Fibroblast of lung (primary cell): ENCODE data around the gene CAPN14. TPM values are rescaled to one million over a fixed set of nuclear protein-coding genes. Genes with fewer than 3 reads are reported as not detected.

Experiments used
- DNase-seq, 2 donors: peaks; one replicate each; pipeline versions ENCODE4 v3.0.0 to v3.0.0-alpha.2; 2010; ENCODE audit warnings: low read depth in 2 of 2
- H2AFZ ChIP-seq: 2 replicates; pipeline ENCODE4 v1.5.1; 2012; ENCODE audit warnings: low read length, control low read depth, inconsistent platforms
- H3K27ac ChIP-seq: 2 replicates; pipeline ENCODE4 v1.5.1; 2011; ENCODE audit warnings: low read length, control low read depth; ENCODE audit not compliant: insufficient read depth
- H3K27me3 ChIP-seq: 2 replicates; pipeline ENCODE4 v1.5.1; 2011; ENCODE audit warnings: mild to moderate bottlenecking, low read length; ENCODE audit not compliant: control insufficient read depth, insufficient read depth
- H3K36me3 ChIP-seq: 2 replicates; pipeline ENCODE4 v1.5.1; 2011; ENCODE audit warnings: low read length; ENCODE audit not compliant: control insufficient read depth, insufficient read depth
- H3K4me1 ChIP-seq: 2 replicates; pipeline ENCODE4 v1.5.1; 2011; ENCODE audit warnings: low read length; ENCODE audit not compliant: control insufficient read depth, insufficient read depth; ENCODE audit errors: extremely low read depth
- H3K4me2 ChIP-seq: 2 replicates; pipeline ENCODE4 v1.5.1; 2011; ENCODE audit warnings: low read length, control low read depth; ENCODE audit not compliant: insufficient read depth; ENCODE audit errors: extremely low read depth
- H3K4me3 ChIP-seq, 4 experiments: fragments of 200-600 bp in 1 of 4; sonication (generic) in 1 of 4; replicated peaks in 1 of 4; 2 replicates each; pipeline ENCODE4 v1.5.1; 2011 to 2016; ENCODE audit warnings: low read length in 4 of 4, low read depth in 3 of 4, mild to moderate bottlenecking in 3 of 4, control low read depth in 2 of 4, inconsistent platforms in 1 of 4, mixed read lengths in 1 of 4; ENCODE audit not compliant: insufficient read depth in 1 of 4; ENCODE audit errors: control extremely low read depth in 1 of 4
- H3K79me2 ChIP-seq: 2 replicates; pipeline ENCODE4 v1.5.1; 2012; ENCODE audit warnings: mild to moderate bottlenecking, low read length, inconsistent platforms; ENCODE audit not compliant: control insufficient read depth, insufficient read depth
- H3K9ac ChIP-seq: 2 replicates; pipeline ENCODE4 v1.5.1; 2011; ENCODE audit warnings: mild to moderate bottlenecking, low read length, control low read depth; ENCODE audit not compliant: insufficient read depth
- H3K9me3 ChIP-seq: 2 replicates; pipeline ENCODE4 v1.5.1; 2012; ENCODE audit warnings: low read depth, low read length; ENCODE audit not compliant: control insufficient read depth, insufficient read depth
- H4K20me1 ChIP-seq: 2 replicates; pipeline ENCODE4 v1.5.1; 2011; ENCODE audit warnings: low read length; ENCODE audit not compliant: control insufficient read depth, insufficient read depth; ENCODE audit errors: extremely low read depth
- EZH2 ChIP-seq: IDR thresholded peaks from 2 replicates; pipeline ENCODE4 v1.5.1; 2012; ENCODE audit warnings: low read length, control low read depth, mild to moderate bottlenecking; ENCODE audit errors: missing control alignments
- polyA plus RNA-seq, 2 donors: library from polyadenylated mRNA; depleted of rRNA in 1 of 2; stranded (reverse) in 1 of 2; unstranded in 1 of 2; fragments of >200 nt; gene quantifications; 2 replicates each; pipeline ENCODE4 v1.2.1, GENCODE V29; 2011 to 2012; ENCODE audit warnings: missing spikeins in 1 of 2
- total RNA-seq: library from RNA; depleted of rRNA; stranded (reverse); fragments of >200 nt; gene quantifications from 2 replicates; pipeline ENCODE4 v1.2.1, GENCODE V29; 2014
- TF ChIP-seq, protein P1 (sequence below), 2 donors: IDR thresholded peaks in 1 of 2; conservative IDR thresholded peaks in 1 of 2; 1 replicate in 1 of 2; 2 replicates in 1 of 2; pipeline ENCODE4 v1.5.1; 2011 to 2012; ENCODE audit warnings: low read length in 2 of 2, control low read depth in 1 of 2, inconsistent platforms in 1 of 2, low read depth in 1 of 2, mild to moderate bottlenecking in 1 of 2

Gene CAPN14
- total and polyA plus RNA-seq, 2 donors (not counting 1 experiment from before 2014, with no cell fraction given) = 0.05 to 0.17 TPM

DNA sequence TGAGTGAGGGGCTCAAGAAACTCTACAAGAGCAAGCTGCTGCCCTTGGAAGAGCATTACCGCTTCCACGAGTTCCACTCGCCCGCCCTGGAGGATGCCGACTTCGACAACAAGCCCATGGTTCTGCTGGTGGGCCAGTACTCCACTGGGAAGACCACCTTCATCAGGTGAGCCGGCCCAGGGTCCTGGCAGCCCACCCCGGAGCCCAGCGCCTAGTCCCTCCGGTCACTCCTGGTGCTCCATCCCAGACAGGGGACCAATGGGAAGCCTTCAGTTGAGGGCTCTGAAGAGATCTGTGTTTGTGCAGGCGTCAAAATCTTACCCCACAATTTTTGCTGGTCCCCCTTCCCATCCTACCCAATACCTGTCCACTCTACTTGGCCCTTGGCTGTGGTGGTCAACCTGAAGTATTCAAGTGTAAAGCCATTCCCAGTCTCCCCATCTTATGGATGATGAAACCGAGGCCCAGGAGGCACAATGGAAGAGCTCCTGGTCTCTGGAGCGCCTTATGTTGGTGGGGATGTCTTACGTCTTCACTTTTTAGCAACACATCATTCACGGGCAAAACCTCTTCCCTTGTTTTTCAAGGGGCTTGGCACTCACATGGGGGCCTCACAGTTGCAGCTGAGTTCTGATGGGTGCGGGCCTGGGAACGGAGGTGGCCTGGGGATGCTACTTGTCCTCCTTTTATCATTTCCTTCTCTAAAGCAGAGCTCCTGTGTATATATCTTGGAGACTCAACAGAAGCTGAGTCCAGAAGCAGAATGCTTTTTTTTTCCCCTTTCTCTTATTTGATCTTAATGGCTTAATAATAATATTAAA is 17.6 kb upstream of the CAPN14 start:
- Histone ChIP-seq H3K4me1 (peaks cover 12% of the 10 kb centered on the region), H3K27ac (peak overlapping the region; percentile 55), H3K4me2 (peak overlapping the region; percentile 59), H3K36me3 (peaks cover 3% of the 10 kb centered on the region), H4K20me1 (no peaks in the 10 kb centered on the region), H3K79me2 (no peaks in the 10 kb centered on the region), H3K27me3 (peaks cover 3% of the 10 kb centered on the region), H3K9ac (peak overlapping the region; percentile 60), H3K4me3 (peak overlapping the region; percentile 72 to 78 (median 75)), H3K9me3 (no peaks in the 10 kb centered on the region), H2AFZ (peak overlapping the region; percentile 79)
- no peak for DNase-seq
- TF ChIP-seq, protein P1, sequence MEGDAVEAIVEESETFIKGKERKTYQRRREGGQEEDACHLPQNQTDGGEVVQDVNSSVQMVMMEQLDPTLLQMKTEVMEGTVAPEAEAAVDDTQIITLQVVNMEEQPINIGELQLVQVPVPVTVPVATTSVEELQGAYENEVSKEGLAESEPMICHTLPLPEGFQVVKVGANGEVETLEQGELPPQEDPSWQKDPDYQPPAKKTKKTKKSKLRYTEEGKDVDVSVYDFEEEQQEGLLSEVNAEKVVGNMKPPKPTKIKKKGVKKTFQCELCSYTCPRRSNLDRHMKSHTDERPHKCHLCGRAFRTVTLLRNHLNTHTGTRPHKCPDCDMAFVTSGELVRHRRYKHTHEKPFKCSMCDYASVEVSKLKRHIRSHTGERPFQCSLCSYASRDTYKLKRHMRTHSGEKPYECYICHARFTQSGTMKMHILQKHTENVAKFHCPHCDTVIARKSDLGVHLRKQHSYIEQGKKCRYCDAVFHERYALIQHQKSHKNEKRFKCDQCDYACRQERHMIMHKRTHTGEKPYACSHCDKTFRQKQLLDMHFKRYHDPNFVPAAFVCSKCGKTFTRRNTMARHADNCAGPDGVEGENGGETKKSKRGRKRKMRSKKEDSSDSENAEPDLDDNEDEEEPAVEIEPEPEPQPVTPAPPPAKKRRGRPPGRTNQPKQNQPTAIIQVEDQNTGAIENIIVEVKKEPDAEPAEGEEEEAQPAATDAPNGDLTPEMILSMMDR (conservative IDR thresholded peaks at IDR 0.05 in 1 of 2, IDR thresholded peaks at IDR 0.05 in 1 of 2; ENCODE audit: low read depth in 1 of 2, low read length in 2 of 2) = no peak
- no peak for TF ChIP-seq EZH2

DNA sequence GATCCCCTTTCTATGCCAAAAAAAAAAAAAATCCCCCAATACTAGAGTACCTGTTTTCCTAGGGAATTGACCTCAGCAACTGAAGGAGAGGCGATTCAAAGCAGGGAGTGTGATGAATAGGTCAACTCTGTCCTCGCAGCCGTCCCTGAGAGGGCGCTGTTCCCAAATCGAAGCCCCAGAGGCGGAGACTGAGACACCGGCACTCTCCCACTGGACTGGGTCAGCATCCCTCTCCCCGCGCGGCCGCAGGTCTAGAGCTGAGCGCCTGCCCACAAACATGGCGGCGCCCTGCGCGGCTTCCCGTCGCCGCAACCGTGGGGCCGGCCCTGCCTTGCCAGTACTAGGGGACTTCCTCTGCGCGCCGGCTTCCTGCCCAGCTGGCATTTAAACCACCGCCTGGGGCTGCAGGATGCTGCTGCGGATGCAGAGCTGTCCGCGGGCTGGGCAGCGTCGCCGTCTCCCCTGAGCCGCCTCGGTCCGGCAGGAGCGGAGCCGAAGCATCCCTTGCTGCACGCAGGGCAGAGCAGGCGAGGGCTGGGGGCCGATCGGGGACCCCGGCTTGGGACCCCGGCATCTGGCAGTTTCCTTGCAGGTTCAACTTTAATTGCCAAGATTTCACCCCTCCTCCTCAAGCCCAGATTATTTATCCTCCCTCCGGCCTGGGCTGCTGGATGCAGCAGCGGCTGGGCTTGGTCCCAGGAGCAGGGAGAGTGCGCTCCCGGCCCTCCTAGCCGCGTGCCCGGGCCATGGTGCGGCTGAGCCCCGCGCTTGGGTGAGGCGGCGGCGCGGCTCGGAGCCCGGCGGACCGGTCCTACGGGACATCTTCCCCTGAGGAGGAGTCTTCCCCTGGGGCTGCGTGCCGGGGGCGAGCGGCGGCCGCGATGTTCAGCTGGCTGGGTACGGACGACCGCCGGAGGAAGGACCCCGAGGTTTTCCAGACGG is 16.7 kb upstream of the CAPN14 start, which contains the start of gene EHD3:
TSS of gene EHD3 (plus strand) at position 412 of the 942 bp plus-strand sequence. CDS start at position 882, 470 bp downstream.
- Histone ChIP-seq H3K79me2 (no peaks in the 10 kb centered on the region), H3K4me1 (peaks cover 6% of the 10 kb centered on the region), H3K27me3 (peaks cover 3% of the 10 kb centered on the region), H3K27ac (peak within 1 kb of the TSS; percentile 55), H4K20me1 (no peaks in the 10 kb centered on the region), H3K4me2 (peak within 1 kb of the TSS; percentile 59), H2AFZ (peak within 1 kb of the TSS; percentile 79), H3K36me3 (peaks cover 3% of the 10 kb centered on the region), H3K9ac (peak within 1 kb of the TSS; percentile 60), H3K4me3 (peak within 1 kb of the TSS; percentile 72 to 78 (median 75)), H3K9me3 (no peaks in the 10 kb centered on the region)
- DNase-seq = peak; percentile 87 to 92
- TF ChIP-seq, protein P1 (conservative IDR thresholded peaks at IDR 0.05 in 1 of 2, IDR thresholded peaks at IDR 0.05 in 1 of 2; ENCODE audit: low read depth in 1 of 2, low read length in 2 of 2) = peak; percentile 55 to 63
- no peak for TF ChIP-seq EZH2

- peak overlapping the region in 3 of 4 experiments; percentile 72 to 78 (median 76) for H3K4me3 ChIP-seq
Measured at GRCh38 chr2:31233231-31233630, 15.9 kb upstream of the CAPN14 start.

More at GRCh38 chr2:31233231-31233630, 15.9 kb upstream of the CAPN14 start:
- Histone ChIP-seq H3K4me2 (peak overlapping the region; percentile 59), H3K36me3 (peaks cover 3% of the 10 kb centered on the region), H3K4me1 (peaks cover 6% of the 10 kb centered on the region), H3K9me3 (no peaks in the 10 kb centered on the region), H3K27me3 (peaks cover 3% of the 10 kb centered on the region), H3K9ac (no peak overlapping the region), H3K27ac (no peak overlapping the region), H3K79me2 (no peaks in the 10 kb centered on the region), H4K20me1 (no peaks in the 10 kb centered on the region), H2AFZ (peak overlapping the region; percentile 32)
- TF ChIP-seq EZH2 = no peak
- TF ChIP-seq, protein P1 (conservative IDR thresholded peaks at IDR 0.05 in 1 of 2, IDR thresholded peaks at IDR 0.05 in 1 of 2; ENCODE audit: low read depth in 1 of 2, low read length in 2 of 2) = no peak
- peak in 1 of 2 donors; percentile 47 for DNase-seq
